Natural killer cell (primary cell): ENCODE results near the gene NUAK1. TPM values are rescaled to one million over a fixed set of nuclear protein-coding genes. Genes with fewer than 3 reads are reported as not detected.

ENCODE experiments used
- ATAC-seq, 3 donors: fragments of 150-1000 bp in 2 of 3; fragments of 200-7000 bp in 1 of 3; cut with Tn5 transposase; 1 replicate in 1 of 3; 2 replicates in 2 of 3; pipeline ENCODE4 v1.10.0; 2021; ENCODE audit warnings: mild to moderate bottlenecking in 2 of 3, moderate library complexity in 2 of 3
- DNase-seq, 2 donors: peaks; one replicate each; pipeline versions ENCODE4 v3.0.0 to v3.0.0-alpha.2; 2013 to 2021; ENCODE audit warnings: mixed read lengths in 1 of 2
- H3K27ac ChIP-seq: one replicate; pipeline ENCODE4 v1.5.1; 2013; ENCODE audit warnings: mild to moderate bottlenecking, low read length
- H3K27me3 ChIP-seq: one replicate; pipeline ENCODE4 v1.6.1; 2013; ENCODE audit warnings: low read length; ENCODE audit not compliant: control insufficient read depth, insufficient read depth
- H3K36me3 ChIP-seq: one replicate; pipeline ENCODE4 v1.6.1; 2013; ENCODE audit warnings: low read length; ENCODE audit not compliant: control insufficient read depth, insufficient read depth
- H3K4me1 ChIP-seq: one replicate; pipeline ENCODE4 v1.6.1; 2013; ENCODE audit warnings: low read length; ENCODE audit not compliant: control insufficient read depth, insufficient read depth
- H3K4me3 ChIP-seq: one replicate; pipeline ENCODE4 v1.5.1; 2013; ENCODE audit warnings: low read length
- H3K9me3 ChIP-seq: one replicate; pipeline ENCODE4 v1.6.1; 2013; ENCODE audit warnings: low read length; ENCODE audit not compliant: control insufficient read depth, insufficient read depth
- H3K27ac Mint-ChIP-seq, 2 donors: one replicate each; pipeline ENCODE4 v1.8.0; 2022; ENCODE audit warnings: mild to moderate bottlenecking in 2 of 2, mixed read lengths in 2 of 2, moderate library complexity in 1 of 2
- H3K27me3 Mint-ChIP-seq, 2 donors: one replicate each; pipeline ENCODE4 v1.8.0; 2022; ENCODE audit warnings: low read depth in 2 of 2, mixed read lengths in 2 of 2
- H3K36me3 Mint-ChIP-seq: one replicate; pipeline ENCODE4 v1.8.0; 2022; ENCODE audit warnings: mixed read lengths
- H3K4me1 Mint-ChIP-seq, 2 donors: one replicate each; pipeline ENCODE4 v1.8.0; 2022; ENCODE audit warnings: mixed read lengths in 2 of 2
- H3K4me3 Mint-ChIP-seq: one replicate; pipeline ENCODE4 v1.8.0; 2022; ENCODE audit warnings: mild to moderate bottlenecking, moderate library complexity, mixed read lengths
- H3K9me3 Mint-ChIP-seq, 2 donors: one replicate each; pipeline ENCODE4 v1.8.0; 2022; ENCODE audit warnings: mixed read lengths in 2 of 2
- CTCF ChIP-seq: fragments of 200-600 bp; IDR thresholded peaks from one replicate; pipeline ENCODE4 v1.8.0; 2022; ENCODE audit warnings: antibody characterized with exemption
- WGBS: methylation state at CpG from one replicate; pipeline ENCODE4 v1.1.7; 2013; ENCODE audit warnings: missing lambda C conversion rate; ENCODE audit not compliant: insufficient coverage; 5-methylcytosine and 5-hydroxymethylcytosine counted together
- intact Hi-C: fragments of 100-400 bp; cut with micrococcal nuclease; formaldehyde crosslinking; loops from one replicate; pipeline ENCODE4 v1.14.2; 2022
- total RNA-seq, 4 donors: library from RNA; stranded (reverse); fragments of 120-200 nt in 1 of 4; gene quantifications; one replicate each; pipeline versions ENCODE4 v1.2.3 to v1.2.4, GENCODE V29; 2013 to 2022

Gene NUAK1
- total RNA-seq, 3 donors from 2014 or later (not counting 1 experiment from before 2014, with no cell fraction given), result 1.4 to 10.9 (median 3.4) TPM

- no peaks in the 10 kb centered on the region for H3K4me1 ChIP-seq
- no peaks in the 10 kb centered on the region for H3K9me3 Mint-ChIP-seq
- no peak for TF ChIP-seq CTCF
- no peaks in the 10 kb centered on the region for H3K36me3 ChIP-seq
- peaks cover 6 to 9% of the 10 kb centered on the region in 2 donors for H3K27me3 Mint-ChIP-seq
- H3K4me3 ChIP-seq, result no peak overlapping the region
- WGBS, result 66% methylated on average over 3 of the region's 6 CpGs
- no peaks in the 10 kb centered on the region for H3K27me3 ChIP-seq
- intact Hi-C loops, result no loop called here
- H3K27ac Mint-ChIP-seq, result no peak overlapping the region
- H3K27ac ChIP-seq, result no peak overlapping the region
- H3K36me3 Mint-ChIP-seq, result no peaks in the 10 kb centered on the region
- ATAC-seq (no peak), DNase-seq (no peak)
- no peaks in the 10 kb centered on the region for H3K4me1 Mint-ChIP-seq
- H3K9me3 ChIP-seq, result no peaks in the 10 kb centered on the region
- no peak overlapping the region for H3K4me3 Mint-ChIP-seq
Measured at GRCh38 chr12:106187155-106187789, 48.5 kb upstream of the NUAK1 start.

- ATAC-seq (no peak), DNase-seq (no peak)
- Mint-ChIP-seq H3K27ac (no peak overlapping the region), H3K9me3 (no peaks in the 10 kb centered on the region), H3K4me3 (no peak overlapping the region), H3K4me1 (no peaks in the 10 kb centered on the region), H3K36me3 (no peaks in the 10 kb centered on the region), H3K27me3 (peaks cover 2 to 9% of the 10 kb centered on the region in 2 donors)
- H3K36me3 ChIP-seq, result no peaks in the 10 kb centered on the region
- H3K4me3 ChIP-seq, result no peak overlapping the region
- H3K27me3 ChIP-seq, result no peaks in the 10 kb centered on the region
- no peak for TF ChIP-seq CTCF
- no peaks in the 10 kb centered on the region for H3K4me1 ChIP-seq
- 90% methylated on average over 4 of the region's 4 CpGs for WGBS
- intact Hi-C loops, result no loop called here
- H3K27ac ChIP-seq, result no peak overlapping the region
- H3K9me3 ChIP-seq, result no peaks in the 10 kb centered on the region
Measured at GRCh38 chr12:106183735-106184134, 45.0 kb upstream of the NUAK1 start.

- H3K27me3 ChIP-seq, result no peaks in the 10 kb centered on the region
- TF ChIP-seq CTCF, result no peak
- Mint-ChIP-seq H3K4me1 (no peaks in the 10 kb centered on the region), H3K27me3 (peaks cover 0 to 7% of the 10 kb centered on the region in 2 donors), H3K4me3 (no peak overlapping the region), H3K36me3 (no peaks in the 10 kb centered on the region), H3K9me3 (no peaks in the 10 kb centered on the region), H3K27ac (no peak overlapping the region)
- ATAC-seq (no peak), DNase-seq (no peak)
- no peak overlapping the region for H3K4me3 ChIP-seq
- no peaks in the 10 kb centered on the region for H3K9me3 ChIP-seq
- WGBS, result 90% methylated on average over 2 of the region's 6 CpGs
- no peaks in the 10 kb centered on the region for H3K4me1 ChIP-seq
- intact Hi-C loops, result no loop called here
- H3K36me3 ChIP-seq, result no peaks in the 10 kb centered on the region
- H3K27ac ChIP-seq, result no peak overlapping the region
Measured at GRCh38 chr12:106181401-106182114, 42.8 kb upstream of the NUAK1 start.
